Subcutaneous adipose tissue (tissue), 4 donors: Measurements from ENCODE around the gene POU6F2. TPM values are rescaled to one million over a fixed set of nuclear protein-coding genes. Genes with fewer than 3 reads are reported as not detected.

ENCODE experiments used
- total RNA-seq, 4 donors: library from RNA; depleted of rRNA; stranded (reverse); fragments of >200 nt; gene quantifications; one replicate each; pipeline ENCODE4 v1.1.0, GENCODE V29; 2016
- TF ChIP-seq, protein P1 (sequence below): fragments of 450-650 bp; IDR thresholded peaks from one replicate; pipeline ENCODE4 v1.5.1; 2016; ENCODE audit warnings: low read depth, mild to moderate bottlenecking, control low read depth, antibody characterized with exemption, moderate library complexity

The POU6F2 gene
- total RNA-seq, 4 donors from 2014 or later: not detected

DNA sequence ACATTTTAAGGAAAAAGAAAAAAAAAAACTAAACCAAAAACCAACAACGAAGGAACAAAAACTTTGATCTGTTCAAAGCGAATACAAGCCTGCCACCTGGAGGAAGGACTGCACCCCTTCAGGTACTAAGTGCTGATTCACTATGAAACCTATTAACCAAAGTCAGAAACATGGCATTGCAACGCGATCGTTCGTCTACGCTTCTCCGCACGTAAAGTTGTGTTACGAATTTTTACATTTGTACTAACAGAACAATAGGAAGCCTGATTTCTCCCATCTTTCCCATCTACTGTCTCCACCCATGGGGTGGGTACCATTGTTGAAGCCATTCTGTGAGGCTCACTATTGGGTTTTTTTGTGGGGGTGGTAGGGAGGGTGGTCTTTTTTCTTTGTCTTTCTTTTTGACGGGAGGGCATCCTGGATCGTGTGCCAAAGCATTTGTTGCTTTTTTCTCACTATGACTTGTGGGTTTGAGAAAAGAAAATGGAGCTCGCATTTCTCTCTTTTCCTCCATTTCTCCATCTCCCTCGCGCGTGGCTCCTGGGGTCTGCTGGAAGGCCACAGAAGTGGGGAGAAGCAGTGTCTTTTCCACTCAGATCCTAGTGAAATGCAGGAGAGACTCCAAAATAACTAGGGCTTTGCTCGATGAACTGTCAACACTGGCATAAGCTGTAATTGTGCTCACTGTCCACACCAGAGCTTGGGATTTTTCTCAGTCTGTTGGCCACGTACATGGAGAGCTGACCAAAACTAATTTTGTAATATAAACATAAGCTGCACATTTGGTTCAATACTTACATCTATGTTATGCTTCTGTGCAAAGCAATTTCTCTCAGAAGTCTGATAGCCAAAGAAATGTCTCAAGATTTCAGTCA lies 487.6 kb downstream of the POU6F2 start:
- TF ChIP-seq, protein P1, sequence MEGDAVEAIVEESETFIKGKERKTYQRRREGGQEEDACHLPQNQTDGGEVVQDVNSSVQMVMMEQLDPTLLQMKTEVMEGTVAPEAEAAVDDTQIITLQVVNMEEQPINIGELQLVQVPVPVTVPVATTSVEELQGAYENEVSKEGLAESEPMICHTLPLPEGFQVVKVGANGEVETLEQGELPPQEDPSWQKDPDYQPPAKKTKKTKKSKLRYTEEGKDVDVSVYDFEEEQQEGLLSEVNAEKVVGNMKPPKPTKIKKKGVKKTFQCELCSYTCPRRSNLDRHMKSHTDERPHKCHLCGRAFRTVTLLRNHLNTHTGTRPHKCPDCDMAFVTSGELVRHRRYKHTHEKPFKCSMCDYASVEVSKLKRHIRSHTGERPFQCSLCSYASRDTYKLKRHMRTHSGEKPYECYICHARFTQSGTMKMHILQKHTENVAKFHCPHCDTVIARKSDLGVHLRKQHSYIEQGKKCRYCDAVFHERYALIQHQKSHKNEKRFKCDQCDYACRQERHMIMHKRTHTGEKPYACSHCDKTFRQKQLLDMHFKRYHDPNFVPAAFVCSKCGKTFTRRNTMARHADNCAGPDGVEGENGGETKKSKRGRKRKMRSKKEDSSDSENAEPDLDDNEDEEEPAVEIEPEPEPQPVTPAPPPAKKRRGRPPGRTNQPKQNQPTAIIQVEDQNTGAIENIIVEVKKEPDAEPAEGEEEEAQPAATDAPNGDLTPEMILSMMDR: no peak

DNA sequence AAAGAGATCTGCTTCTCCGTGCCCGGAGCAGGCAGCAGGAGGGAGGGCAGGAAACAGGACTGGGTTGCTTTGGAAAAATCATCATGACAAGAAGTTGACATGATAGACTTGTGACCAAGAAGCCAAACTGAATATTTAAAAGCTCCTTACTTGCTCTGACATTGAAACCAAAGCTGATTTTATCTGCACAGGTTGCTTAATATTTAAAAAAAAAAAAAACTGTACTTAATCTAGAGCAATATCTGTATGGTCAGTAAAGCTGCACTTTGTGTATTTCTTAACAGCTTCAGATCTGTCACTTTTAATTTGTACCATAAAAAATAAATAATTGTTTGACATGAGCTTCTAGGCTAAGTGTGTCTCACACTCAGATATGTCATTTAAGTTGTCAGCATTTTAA lies 490.6 kb downstream of the POU6F2 start:
- TF ChIP-seq, protein P1: no peak

DNA sequence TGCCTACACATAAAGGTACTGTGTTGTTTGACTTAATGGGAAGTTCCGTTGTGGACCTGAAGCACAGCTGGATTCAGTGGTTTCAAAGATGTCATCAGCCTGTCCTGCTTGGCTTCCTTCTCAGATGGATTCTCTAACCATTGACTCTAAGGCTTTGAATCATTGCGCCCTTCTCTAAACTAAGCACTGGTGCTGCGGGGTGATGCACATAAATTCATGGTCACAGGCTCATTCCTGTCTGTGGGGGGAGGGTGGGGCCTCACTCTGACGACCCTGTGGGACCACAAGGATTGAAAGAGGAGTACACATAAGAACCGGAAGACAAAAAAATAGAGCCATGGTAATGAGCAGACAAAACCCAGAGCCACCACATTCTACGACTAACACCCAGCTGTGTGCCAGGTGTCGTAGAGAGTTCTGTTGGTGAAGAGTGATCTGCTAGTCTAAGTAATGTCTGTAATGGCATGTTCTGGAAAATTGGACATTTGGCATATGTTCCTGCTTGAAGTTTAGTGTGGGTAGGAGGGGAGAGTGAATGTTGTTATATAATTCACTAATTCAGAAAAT lies 491.2 kb downstream of the POU6F2 start:
- TF ChIP-seq, protein P1: no peak

DNA sequence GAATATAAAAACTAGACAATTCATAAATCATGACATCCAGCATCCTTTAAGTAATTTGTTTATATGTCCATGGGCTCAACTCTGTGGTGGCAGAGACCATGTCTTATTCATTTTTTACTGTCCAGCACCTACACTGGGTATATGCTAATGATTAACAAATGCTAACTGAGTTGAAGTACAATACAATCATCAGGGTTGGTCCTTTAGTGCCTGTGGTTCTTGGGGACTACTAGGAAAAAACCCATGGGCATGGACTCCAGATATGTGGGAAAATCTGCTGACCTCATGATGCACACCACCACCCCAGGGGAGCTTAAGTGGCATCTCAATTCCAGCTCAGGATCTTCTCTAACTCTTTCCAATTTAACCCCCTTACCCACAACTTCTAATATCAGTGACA lies 503.2 kb downstream of the POU6F2 start:
- TF ChIP-seq, protein P1: no peak

DNA sequence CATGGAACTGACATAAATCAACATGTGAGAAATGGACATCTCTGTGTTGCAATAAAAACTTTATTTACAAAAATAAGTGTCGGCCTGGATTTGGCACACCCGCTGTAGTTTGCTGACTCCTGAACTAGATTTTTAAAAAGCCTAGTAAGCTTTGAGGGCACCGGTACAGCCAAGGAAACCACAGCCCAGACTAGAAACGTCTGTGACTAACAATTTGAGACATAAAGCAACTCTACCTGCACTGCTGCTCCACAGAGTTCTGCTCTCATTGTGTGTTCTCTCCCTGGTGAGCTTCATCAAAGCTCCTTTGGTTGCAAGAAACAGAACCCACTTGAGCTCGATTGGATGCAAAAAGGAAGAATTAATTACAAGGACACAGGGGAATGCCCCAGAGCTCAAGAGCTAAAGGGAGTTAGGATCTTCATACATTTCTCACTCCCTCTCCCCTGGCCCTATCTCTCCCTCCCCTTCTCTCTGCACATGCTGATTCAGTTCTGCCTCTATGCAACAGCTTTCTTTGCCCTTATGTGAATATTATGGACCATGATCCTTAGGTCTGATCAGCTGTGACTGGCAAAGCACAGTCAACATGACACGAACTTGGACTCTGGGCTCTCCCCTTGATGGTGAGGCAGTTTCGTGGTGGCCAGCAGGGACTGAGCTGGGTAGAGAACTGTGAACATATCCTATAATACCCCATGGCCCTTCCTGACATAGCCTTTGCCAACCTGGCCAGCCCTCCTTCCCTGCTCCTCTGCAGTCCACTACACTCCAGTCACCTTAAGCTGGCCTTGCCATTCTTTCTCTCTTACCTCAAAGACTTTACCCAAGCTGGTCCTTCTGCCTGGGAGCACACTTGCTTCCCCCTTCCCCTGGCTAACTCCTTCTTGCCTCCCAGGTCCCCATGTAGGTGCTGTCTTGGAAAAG lies 511.0 kb downstream of the POU6F2 start:
- TF ChIP-seq, protein P1: no peak

DNA sequence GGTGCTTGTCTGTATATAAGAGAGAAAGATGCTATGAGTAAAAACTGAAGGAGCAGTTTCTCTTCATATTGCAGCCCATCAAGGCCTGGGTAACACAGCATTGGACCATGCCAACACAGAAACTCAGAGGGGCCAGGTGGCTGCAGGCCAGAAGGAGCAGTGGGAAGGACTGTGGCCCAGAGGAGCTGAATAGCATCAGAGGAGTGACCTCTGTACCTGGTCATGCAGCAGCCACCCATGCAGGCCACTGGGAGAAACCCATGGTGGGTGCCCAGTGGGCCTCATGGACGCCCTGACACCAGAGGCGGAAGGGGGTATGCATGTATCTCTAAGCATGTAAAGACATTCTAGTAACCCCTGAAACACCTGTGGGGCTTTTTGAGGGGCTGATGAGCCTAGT lies 512.6 kb downstream of the POU6F2 start:
- TF ChIP-seq, protein P1: no peak
